ENCODE measurements around the gene AKNA.
"Not testable (repeated sequence)": the region's sequence is repeated elsewhere in the genome, so short reads cannot be mapped to it uniquely, and the experiment has no call there.

AKNA gene

DNA sequence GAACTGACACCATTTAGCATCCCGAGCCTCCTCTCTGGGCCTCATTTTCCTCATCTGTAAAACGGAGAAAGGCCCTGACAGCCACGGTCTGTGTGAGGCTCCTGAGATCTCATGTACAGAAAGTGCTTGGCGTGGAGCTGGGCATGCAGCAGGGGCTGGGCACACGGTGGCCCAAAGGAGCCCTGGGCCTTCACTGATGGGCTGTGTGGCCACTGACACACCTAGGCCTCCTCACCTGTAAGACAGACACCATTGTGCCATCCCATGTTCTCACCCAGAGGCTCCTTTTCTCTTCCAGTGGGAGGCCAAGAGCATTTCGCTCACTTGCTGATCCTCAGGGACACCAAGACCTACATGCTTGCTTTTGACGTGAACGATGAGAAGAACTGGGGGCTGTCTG lies 63.3 kb downstream of the AKNA start:
- FAIRE-seq (no peak), DNase-seq (ENCODE audit: insufficient read length, low spot score) (no peak)
- no peak for TF ChIP-seq CTCF (IDR thresholded peaks at IDR 0.05; ENCODE audit: insufficient read depth, missing control alignments)

DNA sequence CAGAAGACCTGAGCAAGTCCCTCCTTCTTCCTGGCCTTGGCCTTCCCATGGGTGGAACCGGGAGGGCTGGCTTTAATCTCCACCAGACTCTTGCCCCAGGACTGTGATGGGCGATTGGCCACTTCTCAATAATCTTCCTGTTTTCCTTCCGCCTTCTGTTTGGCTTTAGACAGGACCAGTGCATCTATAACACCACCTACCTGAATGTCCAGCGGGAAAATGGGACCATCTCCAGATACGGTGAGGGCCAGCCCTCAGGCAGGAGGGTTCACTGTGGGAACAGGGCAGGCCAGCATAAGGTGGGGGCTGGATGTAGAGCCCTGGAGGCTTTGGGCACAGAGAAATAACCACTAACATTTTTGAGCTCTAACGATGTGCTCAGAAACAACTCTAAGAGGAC lies 63.9 kb downstream of the AKNA start:
- not testable (repeated sequence) for FAIRE-seq; DNase-seq (ENCODE audit: insufficient read length, low spot score)

DNA sequence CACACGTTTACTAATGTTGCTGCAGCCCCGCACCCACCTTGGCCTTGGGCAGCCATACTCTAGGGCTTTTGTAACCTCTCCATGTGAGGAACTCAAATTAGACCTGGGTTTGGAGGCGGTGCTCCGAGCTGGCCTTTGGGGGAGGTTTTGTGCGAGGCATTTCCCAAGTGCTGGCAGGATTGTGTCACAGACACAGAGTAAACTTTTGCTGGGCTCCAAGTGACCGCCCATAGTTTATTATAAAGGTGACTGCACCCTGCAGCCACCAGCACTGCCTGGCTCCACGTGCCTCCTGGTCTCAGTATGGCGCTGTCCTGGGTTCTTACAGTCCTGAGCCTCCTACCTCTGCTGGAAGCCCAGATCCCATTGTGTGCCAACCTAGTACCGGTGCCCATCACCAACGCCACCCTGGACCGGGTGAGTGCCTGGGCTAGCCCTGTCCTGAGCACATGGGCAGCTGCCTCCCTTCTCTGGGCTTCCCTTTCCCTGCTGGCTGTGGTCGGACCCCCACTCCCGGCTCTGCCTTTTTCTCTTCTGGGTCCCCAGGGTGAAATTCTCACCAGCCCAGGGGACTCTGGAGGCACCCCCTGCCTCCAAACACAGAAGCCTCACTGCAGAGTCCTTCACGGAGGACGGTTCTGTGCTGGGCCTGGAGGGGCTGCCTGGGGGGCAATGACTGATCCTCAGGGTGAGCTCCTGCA lies 64.8 kb downstream of the AKNA start, which contains the start of gene ORM1:
Gene ORM1 (plus strand): TSS at position 268 of the 701 bp plus-strand sequence. CDS start 36 bp downstream, at position 304.
- FAIRE-seq; DNase-seq (ENCODE audit: insufficient read length, low spot score): not testable (repeated sequence)

- FAIRE-seq; DNase-seq (ENCODE audit: insufficient read length, low spot score): not testable (repeated sequence)
These were observed 65.5 kb downstream of the AKNA start for GRCh38 chr9:114322160-114322818.

DNA sequence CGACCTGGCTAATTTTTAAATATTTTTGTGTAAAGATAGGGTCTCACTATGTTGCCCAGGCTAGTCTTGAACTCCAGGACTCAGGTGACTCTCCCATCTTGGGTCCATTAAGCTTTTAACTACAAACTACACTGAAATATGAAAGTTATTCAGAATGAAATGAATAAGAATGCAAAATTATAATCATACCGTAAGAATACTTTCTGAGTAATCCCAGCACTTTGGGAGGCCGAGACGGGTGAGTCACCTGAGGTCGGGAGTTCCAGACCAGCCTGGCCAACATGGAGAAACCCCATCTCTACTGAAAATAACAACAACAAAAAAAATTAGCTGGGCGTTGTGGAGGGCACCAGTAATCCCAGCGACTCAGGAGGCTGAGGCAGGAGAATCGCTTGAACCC lies 66.0 kb downstream of the AKNA start:
- DNase-seq (ENCODE audit: insufficient read length, low spot score) (no peak), FAIRE-seq (no peak)
- no peak for TF ChIP-seq CTCF (IDR thresholded peaks at IDR 0.05; ENCODE audit: insufficient read depth, missing control alignments)

DNA sequence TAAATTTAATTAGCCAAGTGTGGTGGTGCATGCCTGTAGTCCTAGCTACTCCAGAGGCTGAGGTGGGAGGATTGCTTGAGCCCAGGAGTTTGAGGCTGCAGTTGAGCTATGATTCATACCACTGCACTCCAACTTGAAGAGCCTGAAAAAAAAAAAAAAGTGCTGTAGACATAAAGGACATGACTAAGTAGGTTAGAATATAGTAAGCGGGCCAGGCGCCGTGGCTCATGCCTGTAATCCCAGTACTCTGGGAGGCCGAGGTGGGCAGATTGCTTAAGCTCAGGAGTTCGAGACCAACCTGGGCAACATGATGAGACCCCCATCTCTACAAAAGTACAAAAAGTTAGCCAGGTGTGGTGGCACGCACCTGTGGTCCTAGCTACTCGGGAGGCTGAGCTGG lies 67.1 kb downstream of the AKNA start:
- not testable (repeated sequence) for DNase-seq (ENCODE audit: insufficient read length, low spot score); FAIRE-seq

GRCh38 chr9:114319147-114319546 lies 68.6 kb downstream of the AKNA start:
- FAIRE-seq (no peak), DNase-seq (ENCODE audit: insufficient read length, low spot score) (no peak)
- TF ChIP-seq CTCF (IDR thresholded peaks at IDR 0.05; ENCODE audit: insufficient read depth, missing control alignments): no peak

DNA sequence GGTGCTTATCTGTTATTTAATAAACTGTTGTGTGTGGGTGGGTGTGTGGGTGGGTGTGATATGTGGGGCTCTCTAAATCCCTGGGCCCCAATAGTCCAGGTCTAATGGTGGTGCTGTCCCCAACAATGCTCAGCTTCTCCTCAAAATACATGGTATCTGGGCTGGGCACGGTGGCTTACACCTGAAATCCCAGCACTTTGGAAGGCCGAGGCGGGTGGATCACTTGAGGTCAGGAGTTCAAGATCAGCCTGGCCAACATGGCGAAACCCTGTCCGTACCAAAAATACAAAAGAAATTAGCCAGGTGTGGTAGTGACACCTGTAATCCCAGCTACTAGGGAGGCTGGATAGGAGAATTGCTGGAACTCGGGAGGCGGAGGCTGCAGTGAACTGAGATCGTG lies 69.4 kb downstream of the AKNA start:
- FAIRE-seq: no peak
- TF ChIP-seq CTCF (IDR thresholded peaks at IDR 0.05; ENCODE audit: insufficient read depth, missing control alignments): no peak
- no peak for DNase-seq (ENCODE audit: insufficient read length, low spot score)

DNA sequence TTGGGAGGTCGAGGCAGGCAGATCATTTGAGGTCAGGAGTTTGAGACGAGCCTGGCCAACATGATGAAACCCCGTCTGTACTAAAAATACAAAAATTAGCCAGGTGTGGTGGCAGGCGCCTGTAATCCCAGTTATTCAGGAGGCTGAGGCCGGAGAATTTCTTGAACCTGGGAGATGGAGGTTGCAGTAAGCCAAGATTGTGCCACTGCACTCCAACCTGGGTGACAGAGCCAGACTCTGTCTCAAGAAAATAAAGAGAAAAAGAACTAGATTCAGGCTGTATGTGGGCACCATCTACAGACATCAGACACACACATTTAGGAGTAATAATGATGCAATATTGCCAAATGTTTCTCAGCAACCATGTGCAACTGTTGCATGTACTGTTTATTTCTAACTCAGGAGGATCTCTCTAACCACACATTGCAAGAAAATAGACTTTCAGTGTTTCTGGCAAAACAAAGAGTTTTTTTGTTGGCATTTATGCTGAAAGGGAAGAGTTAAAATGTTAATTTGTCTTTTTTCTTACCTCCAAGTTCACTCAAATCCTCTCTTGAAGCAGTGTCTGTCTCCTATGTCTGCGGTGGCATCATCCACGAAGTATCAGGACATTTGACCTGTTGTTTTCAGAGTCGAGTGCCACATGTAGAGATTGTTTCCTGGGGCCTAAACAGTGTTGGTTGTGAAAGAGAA lies 70.0 kb downstream of the AKNA start:
- TF ChIP-seq CTCF (IDR thresholded peaks at IDR 0.05; ENCODE audit: insufficient read depth, missing control alignments): no peak
- no peak for DNase-seq (ENCODE audit: insufficient read length, low spot score)
- FAIRE-seq: no peak

All from D721Med (cell line).